Body of pancreas (tissue), 4 donors: ENCODE measurements around the gene TMEM164. TPM values are rescaled to one million over a fixed set of nuclear protein-coding genes. Genes with fewer than 3 reads are reported as not detected.
A peak's percentile ranks its signal among the peaks of the same experiment; 100 is the strongest.

Source experiments
- ATAC-seq: fragments of 150-250 bp; one replicate; pipeline ENCODE4 v1.9.1; 2016
- DNase-seq, 4 donors: peaks; one replicate each; pipeline ENCODE4 v3.0.0-alpha.2; 2019
- H3K27ac ChIP-seq, 4 donors: fragments of 200-600 bp; sonication (generic); 1 replicate in 3 of 4; 2 replicates in 1 of 4; pipeline versions ENCODE4 v1.5.1 to v1.6.1; 2016 to 2019; ENCODE audit warnings: mild to moderate bottlenecking in 1 of 4, mixed read lengths in 1 of 4, moderate library complexity in 1 of 4
- H3K27me3 ChIP-seq, 2 donors: fragments of 200-600 bp; sonication (generic); one replicate each; pipeline ENCODE4 v1.6.0; 2016; ENCODE audit warnings: mild to moderate bottlenecking in 1 of 2
- H3K36me3 ChIP-seq, 2 donors: fragments of 200-600 bp; sonication (generic); replicated peaks in 1 of 2; 2 replicates each; pipeline ENCODE4 v1.5.1; 2016; ENCODE audit warnings: low read depth in 2 of 2; ENCODE audit not compliant: insufficient read depth in 1 of 2
- H3K4me1 ChIP-seq: fragments of 200-600 bp; sonication (generic); one replicate; pipeline ENCODE4 v1.6.0; 2016
- H3K4me3 ChIP-seq, 2 donors: fragments of 200-600 bp; sonication (generic); 1 replicate in 1 of 2; 2 replicates in 1 of 2; pipeline ENCODE4 v1.5.1; 2016 to 2019
- H3K9me3 ChIP-seq, 3 donors: fragments of 200-600 bp; sonication (generic); 1 replicate in 2 of 3; 2 replicates in 1 of 3; pipeline ENCODE4 v1.5.1; 2016
- POLR2A ChIP-seq, 3 donors: fragments of 450-650 bp; IDR thresholded peaks; one replicate each; pipeline ENCODE4 v1.6.1; 2016; ENCODE audit warnings: antibody characterized with exemption in 3 of 3, mild to moderate bottlenecking in 2 of 3
- WGBS, 2 donors: methylation state at CpG; one replicate each; pipeline ENCODE4 v1.1.5; 2017; 5-methylcytosine and 5-hydroxymethylcytosine counted together
- intact Hi-C: fragments of 100-400 bp; cut with DNase I; formaldehyde crosslinking; loops from one replicate; pipeline ENCODE4 v1.15.1; 2023
- total RNA-seq, 2 donors: library from RNA; depleted of rRNA; stranded (reverse); fragments of >200 nt; gene quantifications; one replicate each; pipeline ENCODE4 v1.1.0, GENCODE V29; 2016
- TF ChIP-seq, protein P1 (sequence below), 7 experiments: fragments of 450-650 bp in 4 of 7; fragments of 200-600 bp in 3 of 7; sonication (generic) in 3 of 7; IDR thresholded peaks; one replicate each; pipeline ENCODE4 v1.5.1; 2016 to 2019; ENCODE audit warnings: antibody characterized with exemption in 7 of 7

The TMEM164 gene
- total RNA-seq, 2 donors from 2014 or later, result 16.1 to 334 TPM

DNA sequence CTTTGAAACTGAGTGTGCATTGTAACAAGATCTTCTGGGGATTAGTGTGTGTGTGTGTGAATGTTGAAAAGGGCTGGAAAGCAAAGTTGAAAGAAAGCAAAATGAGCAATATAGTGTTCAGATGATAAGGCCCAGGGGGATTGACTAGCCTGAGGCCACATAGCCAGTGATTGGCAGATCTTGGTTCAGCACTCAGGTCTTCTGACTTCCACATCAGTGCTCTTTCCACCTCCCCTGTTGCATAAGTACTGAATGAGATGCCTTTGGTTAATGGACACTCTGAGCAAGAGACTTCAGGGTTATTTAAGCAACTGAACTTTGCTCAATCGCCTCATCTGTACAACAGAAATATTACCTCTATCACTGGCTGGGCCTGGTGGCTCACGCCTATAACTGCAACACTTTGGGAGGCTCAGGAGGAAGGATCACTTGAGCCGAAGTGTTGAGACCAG lies 120.4 kb downstream of the TMEM164 start:
- no peaks in the 10 kb centered on the region for H3K9me3 ChIP-seq
- no peak for DNase-seq
- TF ChIP-seq POLR2A (IDR thresholded peaks at IDR 0.05), result no peak
- TF ChIP-seq, protein P1, sequence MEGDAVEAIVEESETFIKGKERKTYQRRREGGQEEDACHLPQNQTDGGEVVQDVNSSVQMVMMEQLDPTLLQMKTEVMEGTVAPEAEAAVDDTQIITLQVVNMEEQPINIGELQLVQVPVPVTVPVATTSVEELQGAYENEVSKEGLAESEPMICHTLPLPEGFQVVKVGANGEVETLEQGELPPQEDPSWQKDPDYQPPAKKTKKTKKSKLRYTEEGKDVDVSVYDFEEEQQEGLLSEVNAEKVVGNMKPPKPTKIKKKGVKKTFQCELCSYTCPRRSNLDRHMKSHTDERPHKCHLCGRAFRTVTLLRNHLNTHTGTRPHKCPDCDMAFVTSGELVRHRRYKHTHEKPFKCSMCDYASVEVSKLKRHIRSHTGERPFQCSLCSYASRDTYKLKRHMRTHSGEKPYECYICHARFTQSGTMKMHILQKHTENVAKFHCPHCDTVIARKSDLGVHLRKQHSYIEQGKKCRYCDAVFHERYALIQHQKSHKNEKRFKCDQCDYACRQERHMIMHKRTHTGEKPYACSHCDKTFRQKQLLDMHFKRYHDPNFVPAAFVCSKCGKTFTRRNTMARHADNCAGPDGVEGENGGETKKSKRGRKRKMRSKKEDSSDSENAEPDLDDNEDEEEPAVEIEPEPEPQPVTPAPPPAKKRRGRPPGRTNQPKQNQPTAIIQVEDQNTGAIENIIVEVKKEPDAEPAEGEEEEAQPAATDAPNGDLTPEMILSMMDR (IDR thresholded peaks at IDR 0.05), result no peak
- WGBS, 2 donors, result 96% methylated on average over 3 of the region's 3 CpGs
- H3K4me3 ChIP-seq, result no peak overlapping the region
- no peak for ATAC-seq
- intact Hi-C loops, result no loop called here
- H3K4me1 ChIP-seq, result peaks cover 34% of the 10 kb centered on the region
- no peaks in the 10 kb centered on the region for H3K36me3 ChIP-seq
- H3K27ac ChIP-seq, result no peak overlapping the region
- no peaks in the 10 kb centered on the region for H3K27me3 ChIP-seq

DNA sequence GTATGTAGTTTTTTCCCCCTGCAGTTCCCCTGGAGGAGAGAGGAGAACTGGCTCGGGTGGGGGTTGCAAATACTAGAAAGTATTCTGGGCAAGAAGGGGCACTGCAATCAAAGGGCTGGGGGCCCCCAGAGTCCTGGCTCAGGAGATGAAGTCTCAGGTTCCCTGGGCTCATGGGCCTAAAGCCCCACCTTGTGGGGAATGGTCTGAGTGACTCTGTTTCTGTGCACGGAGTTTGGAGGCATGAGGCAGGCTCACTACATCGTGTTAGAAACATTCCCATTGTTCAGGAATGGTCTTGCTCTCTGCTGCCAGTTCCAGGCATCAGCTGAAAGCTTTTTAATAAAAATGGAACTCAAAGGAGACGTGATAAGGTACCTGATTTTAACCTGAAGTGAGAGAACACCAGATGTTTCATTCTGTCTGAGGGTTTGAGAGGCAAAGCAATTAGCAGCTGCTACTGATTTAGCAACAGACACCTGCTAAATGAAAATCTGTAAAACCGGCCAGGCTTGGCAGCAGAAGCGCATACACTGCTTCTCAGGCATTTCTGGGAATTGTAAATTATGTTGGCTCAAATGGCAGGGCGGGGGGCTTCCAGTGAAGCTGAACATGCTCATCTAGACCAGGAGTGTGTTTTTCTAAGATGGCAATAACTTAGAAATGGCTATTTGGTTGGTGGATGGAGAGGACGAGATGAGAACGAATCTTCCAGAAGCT lies 122.7 kb downstream of the TMEM164 start:
- 60 to 65% methylated on average over 7 to 9 of the region's 9 CpGs for WGBS, 2 donors
- no peak for ATAC-seq
- intact Hi-C loops, result no loop called here
- Histone ChIP-seq H3K9me3 (no peaks in the 10 kb centered on the region), H3K4me1 (peaks cover 19% of the 10 kb centered on the region), H3K4me3 (no peak overlapping the region), H3K27me3 (no peaks in the 10 kb centered on the region), H3K36me3 (no peaks in the 10 kb centered on the region), H3K27ac (no peak overlapping the region)
- peak in 2 of 4 donors; percentile 16 to 33 for DNase-seq
- TF ChIP-seq POLR2A (IDR thresholded peaks at IDR 0.05), result no peak
- TF ChIP-seq, protein P1 (IDR thresholded peaks at IDR 0.05), result peak in 4 of 7 experiments; percentile 21 to 39 (median 32)

DNA sequence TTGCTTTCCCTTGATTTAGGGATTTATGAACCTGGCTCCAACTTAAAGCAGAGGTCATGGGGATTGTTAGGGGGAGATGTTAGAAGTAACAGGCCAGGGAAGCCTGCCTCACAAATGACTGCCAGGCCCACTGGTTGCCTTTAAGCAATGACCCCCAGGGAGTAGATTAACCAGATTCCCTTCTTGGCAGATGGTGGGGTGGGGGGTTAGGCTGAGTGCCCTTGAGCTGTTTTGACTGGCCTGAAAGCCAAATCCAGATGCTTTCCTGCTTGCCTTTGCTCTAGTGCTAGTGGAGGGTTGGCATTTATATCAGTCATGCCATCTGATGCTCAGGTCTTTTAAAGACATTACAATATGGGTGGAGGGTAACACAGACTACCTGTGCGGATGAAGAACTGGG lies 128.1 kb downstream of the TMEM164 start:
- DNase-seq (no peak), ATAC-seq (no peak)
- Histone ChIP-seq H3K27me3 (no peaks in the 10 kb centered on the region), H3K36me3 (no peaks in the 10 kb centered on the region), H3K27ac (no peak overlapping the region), H3K9me3 (no peaks in the 10 kb centered on the region), H3K4me1 (peaks cover 9% of the 10 kb centered on the region), H3K4me3 (no peak overlapping the region)
- 100% methylated on average over 1 of the region's 1 CpG for WGBS, 2 donors
- TF ChIP-seq POLR2A (IDR thresholded peaks at IDR 0.05), result no peak
- TF ChIP-seq, protein P1 (IDR thresholded peaks at IDR 0.05), result no peak
- intact Hi-C loops, result no loop called here

DNA sequence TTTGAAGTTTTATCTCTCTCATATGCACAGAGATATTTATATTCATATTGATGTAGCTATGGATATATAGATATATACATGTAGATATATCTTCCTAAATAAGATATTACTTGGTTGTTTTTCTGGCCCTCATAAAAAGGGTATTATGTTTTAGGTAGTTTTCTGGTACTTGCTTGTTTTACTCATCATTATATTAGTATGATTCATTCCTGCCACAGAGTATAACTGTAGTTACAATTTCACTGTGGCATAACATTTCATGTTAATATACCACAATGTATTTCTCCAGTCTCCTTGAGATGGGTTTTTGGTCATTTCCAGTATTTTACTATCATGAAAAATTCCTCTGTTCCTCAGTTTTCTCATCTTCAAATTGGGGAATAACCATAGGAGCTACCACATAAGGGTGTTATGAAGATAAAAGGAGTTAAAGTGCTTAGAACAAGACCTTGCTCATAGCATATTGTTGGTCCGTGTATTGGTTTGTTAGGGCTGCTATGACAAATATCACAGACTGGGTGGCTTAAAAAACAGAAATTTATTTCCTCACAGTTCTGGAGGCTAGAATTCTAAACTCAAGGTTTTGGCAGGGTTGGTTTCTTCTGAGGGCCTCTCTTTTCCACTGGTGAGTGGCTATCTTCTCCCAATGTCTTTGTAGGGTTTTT lies 129.7 kb downstream of the TMEM164 start:
- Histone ChIP-seq H3K36me3 (no peaks in the 10 kb centered on the region), H3K27ac (no peak overlapping the region), H3K4me3 (no peak overlapping the region), H3K4me1 (no peaks in the 10 kb centered on the region), H3K9me3 (no peaks in the 10 kb centered on the region), H3K27me3 (no peaks in the 10 kb centered on the region)
- 92 to 100% methylated on average over 1 of the region's 1 CpG for WGBS, 2 donors
- DNase-seq (no peak), ATAC-seq (no peak)
- intact Hi-C loops, result no loop called here
- TF ChIP-seq, protein P1 (IDR thresholded peaks at IDR 0.05), result no peak
- no peak for TF ChIP-seq POLR2A (IDR thresholded peaks at IDR 0.05)
